ENCODE measurements around the gene CTDSP1.

Gene CTDSP1

DNA sequence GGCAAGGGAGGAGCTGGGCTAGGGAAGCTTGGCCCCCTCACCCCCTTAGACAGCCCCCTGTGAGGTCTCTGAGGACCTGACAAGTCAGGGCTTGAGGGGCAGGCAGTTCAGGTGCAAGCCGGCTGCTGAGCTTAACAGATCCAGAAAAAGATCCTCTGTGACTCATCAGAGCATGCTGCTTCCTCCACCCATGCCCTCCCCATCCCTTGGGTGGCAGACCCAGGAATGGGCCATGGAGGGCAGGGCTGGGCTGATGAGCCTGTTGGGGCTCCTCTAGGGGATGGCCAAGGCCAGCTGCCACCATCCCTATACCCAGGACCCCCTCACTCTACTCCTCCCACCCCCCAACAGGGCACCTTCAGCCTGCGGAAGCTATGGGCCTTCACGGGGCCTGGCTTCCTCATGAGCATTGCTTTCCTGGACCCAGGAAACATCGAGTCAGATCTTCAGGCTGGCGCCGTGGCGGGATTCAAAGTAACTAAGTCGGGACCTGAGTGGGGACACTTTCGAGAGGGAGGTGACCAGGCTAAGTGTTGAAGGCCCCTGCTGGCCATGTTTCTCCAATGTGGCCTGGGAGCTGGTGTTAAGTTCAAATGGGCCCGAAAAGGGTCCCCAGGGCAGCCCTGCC, 15.7 kb upstream of the CTDSP1 start:
- no peak for DNase-seq

GRCh38 chr2:218384975-218385374, 14.7 kb upstream of the CTDSP1 start:
- no peak for DNase-seq

GRCh38 chr2:218386505-218387368, 12.9 kb upstream of the CTDSP1 start:
- no peak for DNase-seq

DNA sequence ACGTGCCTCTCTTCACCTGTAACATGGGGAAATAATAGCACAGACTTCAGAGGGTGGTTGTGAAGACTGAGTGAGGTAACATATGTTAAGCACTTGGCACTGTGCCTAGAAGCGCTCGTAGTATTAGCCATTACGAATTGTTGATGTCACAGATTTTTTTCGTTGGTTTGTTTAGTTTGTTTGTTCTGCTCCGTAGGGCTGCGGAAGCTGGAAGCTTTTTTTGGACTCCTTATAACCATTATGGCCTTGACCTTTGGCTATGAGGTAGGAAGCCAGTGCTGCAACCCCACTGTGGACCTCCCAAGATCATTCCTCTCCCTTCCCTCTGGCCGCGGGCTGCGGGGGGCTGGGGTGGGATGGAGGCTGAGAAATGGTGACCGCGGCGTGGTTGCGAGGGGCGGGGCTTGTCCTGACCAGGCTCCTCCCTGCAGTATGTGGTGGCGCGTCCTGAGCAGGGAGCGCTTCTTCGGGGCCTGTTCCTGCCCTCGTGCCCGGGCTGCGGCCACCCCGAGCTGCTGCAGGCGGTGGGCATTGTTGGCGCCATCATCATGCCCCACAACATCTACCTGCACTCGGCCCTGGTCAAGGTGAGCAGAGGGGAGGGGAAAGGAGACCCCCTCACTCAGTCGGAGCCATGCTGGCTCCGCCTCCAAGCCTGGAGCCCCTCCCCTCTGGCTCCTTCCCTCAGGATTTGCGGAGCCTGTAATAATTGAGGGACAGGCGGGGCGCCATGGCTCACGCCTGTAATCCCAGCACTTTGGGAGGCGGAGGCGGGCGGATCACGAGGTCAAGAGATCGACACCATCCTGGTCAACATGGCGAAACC, 12.1 kb upstream of the CTDSP1 start:
- DNase-seq = peak; percentile 7

DNA sequence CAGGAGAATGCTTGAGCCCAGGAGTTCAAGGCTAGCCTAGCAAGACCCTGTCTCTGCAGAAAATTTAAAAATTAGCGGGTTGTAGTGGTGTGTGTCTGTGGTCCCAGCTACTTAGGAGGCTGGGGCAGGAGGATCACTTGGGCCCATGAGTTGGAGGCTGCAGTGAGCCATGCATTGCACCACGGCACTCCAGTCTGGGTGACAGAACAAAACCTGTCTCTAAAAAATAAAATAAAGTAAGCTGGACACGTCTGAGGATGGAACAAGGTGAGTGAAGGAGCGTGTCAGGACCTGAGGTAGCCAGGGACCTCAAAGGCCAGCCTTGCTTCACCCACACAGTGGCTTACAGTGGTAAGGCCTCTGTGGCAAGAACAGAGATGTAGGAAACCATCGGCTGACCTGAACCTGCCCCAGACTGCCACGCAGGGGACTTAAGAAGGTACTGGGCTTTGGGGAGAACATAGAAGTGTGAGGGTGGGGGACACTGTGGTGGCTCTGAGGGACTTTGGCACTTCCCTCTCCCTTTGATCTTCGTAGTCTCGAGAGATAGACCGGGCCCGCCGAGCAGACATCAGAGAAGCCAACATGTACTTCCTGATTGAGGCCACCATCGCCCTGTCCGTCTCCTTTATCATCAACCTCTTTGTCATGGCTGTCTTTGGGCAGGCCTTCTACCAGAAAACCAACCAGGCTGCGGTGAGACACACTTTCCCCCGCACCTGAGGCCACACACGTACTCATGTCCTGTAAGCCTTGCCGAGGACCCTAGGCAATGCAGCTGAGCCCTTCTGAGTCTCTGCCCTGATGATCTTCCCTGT, 10.1 kb upstream of the CTDSP1 start:
- DNase-seq = no peak

GRCh38 chr2:218391202-218391601, 8.5 kb upstream of the CTDSP1 start:
- no peak for DNase-seq

DNA sequence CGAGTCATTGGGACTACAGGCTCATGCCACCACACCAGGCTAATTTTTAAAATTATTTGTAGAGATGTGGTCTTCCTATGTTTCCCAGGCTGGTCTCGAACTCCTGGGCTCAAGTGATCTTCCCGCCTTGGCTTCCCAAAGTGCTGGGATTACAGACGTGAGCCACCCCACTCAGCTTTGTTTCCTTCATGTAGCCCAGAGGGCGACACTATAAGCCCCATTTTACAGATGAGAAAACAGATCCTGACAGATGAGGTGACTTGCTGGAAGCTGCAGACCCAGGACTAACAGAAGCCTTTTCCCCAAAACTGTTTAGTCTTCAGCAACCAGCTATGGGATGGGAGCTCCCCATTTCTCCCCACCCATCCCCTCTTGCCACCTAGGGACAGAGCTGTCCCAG, 7.2 kb upstream of the CTDSP1 start:
- DNase-seq = no peak

- no peak for DNase-seq
Observed at GRCh38 chr2:218392891-218393462, 6.7 kb upstream of the CTDSP1 start.

DNA sequence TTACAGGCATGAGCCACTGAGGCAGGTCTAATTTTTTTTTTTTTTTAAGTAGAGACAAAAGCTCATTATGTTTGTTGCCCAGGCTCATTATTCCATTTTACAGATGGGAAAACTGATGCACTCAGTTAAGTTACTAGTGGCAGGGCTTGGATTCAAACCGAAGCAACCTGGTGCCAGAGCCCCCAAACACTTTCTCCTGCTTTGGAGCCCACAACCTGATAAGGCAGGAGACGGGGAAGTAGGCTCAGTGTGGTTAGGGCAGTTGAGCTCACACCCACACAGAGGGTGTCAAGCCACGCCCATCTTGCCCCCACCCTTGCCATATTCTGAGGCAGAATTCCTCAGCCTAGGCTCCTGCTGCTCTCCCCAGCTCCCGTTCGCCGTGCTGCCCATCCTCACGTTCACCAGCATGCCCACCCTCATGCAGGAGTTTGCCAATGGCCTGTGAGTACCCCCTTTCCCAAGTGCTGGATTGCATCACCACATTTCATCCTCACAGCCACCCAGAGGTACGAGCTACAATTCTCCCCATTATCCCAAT, 5.8 kb upstream of the CTDSP1 start:
- DNase-seq = no peak

- DNase-seq = peak; percentile 4
Observed at GRCh38 chr2:218394298-218395089, 5.2 kb upstream of the CTDSP1 start.

DNA sequence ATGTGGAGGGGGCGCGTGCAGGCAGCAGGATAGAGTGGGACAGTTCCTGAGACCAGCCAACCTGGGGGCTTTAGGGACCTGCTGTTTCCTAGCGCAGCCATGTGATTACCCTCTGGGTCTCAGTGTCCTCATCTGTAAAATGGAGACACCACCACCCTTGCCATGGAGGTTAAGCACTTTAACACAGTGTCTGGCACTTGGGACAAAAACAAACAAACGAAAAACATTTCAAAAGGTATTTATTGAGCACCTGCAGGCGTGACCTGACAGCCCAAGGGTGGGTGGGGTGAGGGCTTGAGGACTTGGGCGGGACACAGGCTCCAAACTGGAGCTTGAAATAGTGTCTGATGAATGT, 4.6 kb upstream of the CTDSP1 start:
- DNase-seq = no peak

DNA sequence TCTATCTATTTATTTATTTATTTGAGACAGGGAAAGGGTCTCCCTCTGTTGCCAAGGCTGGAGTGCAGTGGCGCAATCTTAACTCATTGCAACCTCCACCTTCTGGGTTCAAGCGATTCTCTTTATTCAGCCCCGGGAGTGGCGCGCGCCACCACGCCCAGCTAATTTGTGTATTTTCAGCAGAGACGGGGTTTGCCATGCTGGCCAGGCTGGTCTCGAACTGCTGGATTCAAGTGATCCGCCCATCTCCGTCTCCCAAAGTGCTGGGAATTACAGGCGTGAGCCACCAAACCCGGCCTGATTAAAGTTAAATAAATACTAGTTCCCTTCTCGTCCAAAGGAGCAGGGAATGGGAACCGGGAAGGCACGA, 4.2 kb upstream of the CTDSP1 start:
- no peak for DNase-seq

GRCh38 chr2:218395826-218396687, 3.6 kb upstream of the CTDSP1 start:
- peak; percentile 91 for DNase-seq

DNA sequence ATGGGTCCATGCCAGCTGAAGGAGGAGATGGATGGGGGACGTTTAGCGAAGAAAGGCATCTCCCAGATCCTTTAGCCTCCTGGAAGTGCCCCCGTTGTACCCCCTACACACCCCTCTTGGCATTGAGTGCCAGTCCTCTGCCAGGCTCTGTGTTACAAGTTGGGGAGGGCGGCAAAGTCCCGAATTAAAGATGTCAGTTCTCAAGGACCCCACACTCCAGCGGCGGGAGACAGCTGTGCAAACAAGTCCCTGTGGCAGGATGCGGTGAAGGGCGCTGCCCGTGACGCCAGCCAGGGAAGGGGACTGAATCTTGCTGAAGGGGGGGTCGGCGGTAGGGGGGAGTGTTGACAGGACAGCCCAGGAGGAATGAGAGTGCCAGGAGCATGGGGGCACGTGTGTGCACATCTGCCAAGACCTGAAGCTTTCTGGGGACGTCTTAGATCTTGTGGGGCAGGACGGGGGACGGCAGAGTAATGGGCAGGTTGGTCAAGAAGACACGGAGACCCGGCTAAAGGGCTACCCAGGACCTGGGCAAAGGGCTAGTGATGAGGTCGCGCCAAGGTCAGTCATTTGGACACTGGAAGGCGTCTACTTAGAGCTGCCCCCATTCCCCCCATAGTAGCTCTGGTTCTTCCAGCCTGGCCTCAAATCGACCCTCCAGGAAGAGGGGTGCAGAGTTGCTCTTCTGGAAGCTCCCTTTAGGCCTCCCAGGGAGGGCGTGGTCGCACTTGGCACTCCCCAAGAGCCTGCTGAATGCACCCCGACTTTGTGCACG, 2.8 kb upstream of the CTDSP1 start:
- peak; percentile 47 for DNase-seq

DNA sequence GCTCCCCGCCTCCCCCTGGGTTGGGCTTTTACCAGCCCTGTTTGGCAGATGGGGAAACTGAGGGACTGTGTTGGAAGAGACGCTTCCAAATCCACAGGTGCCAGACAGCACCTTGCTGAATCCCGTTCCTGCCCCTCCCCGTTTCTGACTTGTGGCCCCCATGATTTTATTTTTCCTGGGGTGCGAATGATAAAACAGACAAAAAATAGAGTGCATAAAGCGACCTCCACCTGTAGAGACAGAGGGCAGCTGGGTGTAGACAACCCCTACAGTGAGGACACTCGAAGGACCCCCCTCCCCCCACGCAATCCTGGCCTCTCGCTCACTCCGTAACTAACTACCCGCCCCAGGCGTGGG, 2.2 kb upstream of the CTDSP1 start:
- DNase-seq = peak; percentile 8

GRCh38 chr2:218397820-218398436, 1.7 kb upstream of the CTDSP1 start:
- peak; percentile 31 for DNase-seq

DNA sequence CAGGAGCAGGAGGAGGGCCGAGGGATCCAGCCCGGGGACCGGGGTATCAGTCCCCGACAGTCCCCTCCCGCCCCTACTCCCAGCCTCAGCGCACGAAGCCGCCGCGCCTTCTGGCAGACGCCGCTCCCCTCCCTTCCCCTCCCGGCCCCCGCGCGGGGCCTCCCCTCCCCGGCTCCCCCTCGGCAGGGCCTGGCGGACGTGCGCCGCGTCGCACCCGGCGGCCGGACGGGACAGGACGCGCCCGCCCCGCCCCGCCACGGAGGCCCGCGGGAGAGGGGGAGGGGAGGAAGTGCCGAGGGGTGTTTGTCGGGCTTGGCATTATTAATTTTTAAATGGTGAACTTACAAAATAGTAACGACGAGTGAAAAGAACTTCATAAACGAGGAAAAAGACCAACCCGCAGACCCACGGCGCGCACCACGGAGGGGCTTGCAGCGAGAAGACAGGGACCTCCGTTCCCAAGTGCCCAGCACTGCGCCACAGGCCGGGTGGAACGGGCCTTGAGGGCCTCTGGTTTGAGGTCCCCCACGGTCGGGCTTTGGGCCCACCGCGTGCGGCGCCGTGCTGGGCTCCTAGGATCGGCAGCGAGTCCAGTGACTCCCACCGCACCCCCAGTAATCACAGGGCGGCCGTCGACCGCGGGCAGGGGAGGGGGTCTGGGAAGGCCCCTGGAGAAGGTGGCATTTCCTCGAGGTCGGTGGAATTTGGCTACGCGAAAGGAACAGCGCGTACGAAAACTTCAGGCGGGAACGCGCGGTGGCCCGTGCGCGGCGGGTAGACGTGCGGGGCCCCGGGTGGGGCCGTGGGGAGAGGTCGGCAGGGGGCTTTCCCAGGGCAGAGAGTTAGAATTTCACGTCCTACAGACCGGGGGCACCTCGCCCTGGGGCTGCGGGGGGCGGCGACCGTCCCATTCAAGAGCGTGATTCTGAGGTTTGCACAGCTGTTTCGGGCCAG, 954 bp upstream of the CTDSP1 start:
- DNase-seq = peak; percentile 54
